ENCODE data around the gene SOX5.
"Not testable (repeated sequence)": the region's sequence is repeated elsewhere in the genome, so short reads cannot be mapped to it uniquely, and the experiment has no call there.

The SOX5 gene

GRCh38 chr12:23899434-23899833 is 50.0 kb downstream of the SOX5 start:
- no peak for DNase-seq

GRCh38 chr12:23898121-23898520 is 51.3 kb downstream of the SOX5 start:
- no peak for DNase-seq

- no peak for DNase-seq
These were observed 53.7 kb downstream of the SOX5 start for GRCh38 chr12:23895792-23896218.

- DNase-seq, result no peak
These were observed 55.9 kb downstream of the SOX5 start for GRCh38 chr12:23893611-23894010.

GRCh38 chr12:23891115-23891514 is 58.4 kb downstream of the SOX5 start:
- DNase-seq, result no peak

- DNase-seq, result no peak
These were observed 60.4 kb downstream of the SOX5 start for GRCh38 chr12:23889069-23889440.

GRCh38 chr12:23888396-23889068 is 60.9 kb downstream of the SOX5 start:
- DNase-seq, result no peak

GRCh38 chr12:23887055-23887835 is 62.2 kb downstream of the SOX5 start:
- no peak for DNase-seq

- no peak for DNase-seq
These were observed 64.1 kb downstream of the SOX5 start for GRCh38 chr12:23885394-23885793.

GRCh38 chr12:23884909-23885308 is 64.6 kb downstream of the SOX5 start:
- DNase-seq, result no peak

- DNase-seq, result no peak
These were observed 68.5 kb downstream of the SOX5 start for GRCh38 chr12:23880988-23881387.

GRCh38 chr12:23876618-23877017 is 72.9 kb downstream of the SOX5 start:
- DNase-seq, result not testable (repeated sequence)

- no peak for DNase-seq
These were observed 81.7 kb downstream of the SOX5 start for GRCh38 chr12:23867794-23868193.

- DNase-seq, result no peak
These were observed 86.8 kb downstream of the SOX5 start for GRCh38 chr12:23862701-23863100.

GRCh38 chr12:23860019-23860418 is 89.5 kb downstream of the SOX5 start:
- no peak for DNase-seq

- DNase-seq, result no peak
These were observed 92.3 kb downstream of the SOX5 start for GRCh38 chr12:23857178-23857577.

GRCh38 chr12:23855813-23856212 is 93.7 kb downstream of the SOX5 start:
- no peak for DNase-seq

- DNase-seq, result no peak
These were observed 94.9 kb downstream of the SOX5 start for GRCh38 chr12:23854598-23854997.

GRCh38 chr12:23853640-23854039 is 95.8 kb downstream of the SOX5 start:
- no peak for DNase-seq

GRCh38 chr12:23851602-23852001 is 97.9 kb downstream of the SOX5 start:
- DNase-seq, result no peak

- no peak for DNase-seq
These were observed 101.6 kb downstream of the SOX5 start for GRCh38 chr12:23847857-23848256.

GRCh38 chr12:23843958-23844357 is 105.5 kb downstream of the SOX5 start:
- no peak for DNase-seq

GRCh38 chr12:23834076-23834475 is 115.4 kb downstream of the SOX5 start:
- DNase-seq, result no peak

GRCh38 chr12:23831739-23832138 is 117.7 kb downstream of the SOX5 start:
- no peak for DNase-seq

- no peak for DNase-seq
These were observed 119.3 kb downstream of the SOX5 start for GRCh38 chr12:23830210-23830609.

All from SW 1271 (cell line).